ENCODE data around the gene ALDH7A1.

DNA sequence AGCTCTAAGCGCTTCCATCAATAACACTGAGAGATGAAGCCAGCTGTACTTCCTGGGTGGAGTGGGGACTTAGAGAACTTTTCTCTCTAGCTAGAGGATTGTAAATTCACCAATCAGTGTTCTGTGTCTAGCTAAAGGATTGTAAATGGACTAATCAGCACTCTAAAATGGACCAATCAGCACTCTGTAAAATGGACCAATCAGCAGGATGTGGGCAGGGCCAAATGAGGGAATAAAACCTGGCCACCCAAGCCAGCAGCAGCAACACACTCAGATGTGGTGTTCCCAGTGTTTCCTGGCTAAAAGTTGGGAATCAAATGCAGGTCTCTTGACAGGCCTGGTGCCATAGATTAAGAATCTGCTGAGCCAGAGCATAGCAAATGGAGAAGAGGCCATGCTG is 60.5 kb downstream of the ALDH7A1 start:
- TF ChIP-seq, protein P1, sequence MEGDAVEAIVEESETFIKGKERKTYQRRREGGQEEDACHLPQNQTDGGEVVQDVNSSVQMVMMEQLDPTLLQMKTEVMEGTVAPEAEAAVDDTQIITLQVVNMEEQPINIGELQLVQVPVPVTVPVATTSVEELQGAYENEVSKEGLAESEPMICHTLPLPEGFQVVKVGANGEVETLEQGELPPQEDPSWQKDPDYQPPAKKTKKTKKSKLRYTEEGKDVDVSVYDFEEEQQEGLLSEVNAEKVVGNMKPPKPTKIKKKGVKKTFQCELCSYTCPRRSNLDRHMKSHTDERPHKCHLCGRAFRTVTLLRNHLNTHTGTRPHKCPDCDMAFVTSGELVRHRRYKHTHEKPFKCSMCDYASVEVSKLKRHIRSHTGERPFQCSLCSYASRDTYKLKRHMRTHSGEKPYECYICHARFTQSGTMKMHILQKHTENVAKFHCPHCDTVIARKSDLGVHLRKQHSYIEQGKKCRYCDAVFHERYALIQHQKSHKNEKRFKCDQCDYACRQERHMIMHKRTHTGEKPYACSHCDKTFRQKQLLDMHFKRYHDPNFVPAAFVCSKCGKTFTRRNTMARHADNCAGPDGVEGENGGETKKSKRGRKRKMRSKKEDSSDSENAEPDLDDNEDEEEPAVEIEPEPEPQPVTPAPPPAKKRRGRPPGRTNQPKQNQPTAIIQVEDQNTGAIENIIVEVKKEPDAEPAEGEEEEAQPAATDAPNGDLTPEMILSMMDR (IDR thresholded peaks at IDR 0.05), result no peak
- no peak for TF ChIP-seq EZH2 (IDR thresholded peaks at IDR 0.05; ENCODE audit: borderline replicate concordance, insufficient read depth, low read depth, low read length, poor library complexity, severe bottlenecking)

All from B cell (primary cell).